ENCODE data around the gene SLC43A3. TPM values are rescaled to one million over a fixed set of nuclear protein-coding genes. Genes with fewer than 3 reads are reported as not detected.

The SLC43A3 gene
- total RNA-seq, 2 experiments from 2014 or later = 94.5 to 101 TPM

GRCh38 chr11:57395905-57396623 is 30.9 kb downstream of the SLC43A3 start:
- no peak for DNase-seq
- H3K4me1 Mint-ChIP-seq = peaks cover 4% of the 10 kb centered on the region
- no peak overlapping the region for H3K27ac Mint-ChIP-seq
- H3K36me3 Mint-ChIP-seq (ENCODE audit: low read depth) = no peaks in the 10 kb centered on the region
- POLR2A ChIA-PET = interaction anchor here (0.8 kb wide), 1 partner anchor 30 kb away, joined by 4 read pairs; the partner anchor contains the start of gene SLC43A3
- no peaks in the 10 kb centered on the region for H3K9me3 Mint-ChIP-seq
- no peak overlapping the region for H3K4me3 Mint-ChIP-seq
- H3K27me3 Mint-ChIP-seq = no peaks in the 10 kb centered on the region
- CTCF ChIA-PET = no interaction called here

- no peak overlapping the region for H3K4me3 Mint-ChIP-seq
- no peak for DNase-seq
- H3K27ac Mint-ChIP-seq = no peak overlapping the region
- H3K4me1 Mint-ChIP-seq = peaks cover 5% of the 10 kb centered on the region
- H3K27me3 Mint-ChIP-seq = no peaks in the 10 kb centered on the region
- no peaks in the 10 kb centered on the region for H3K9me3 Mint-ChIP-seq
- no peaks in the 10 kb centered on the region for H3K36me3 Mint-ChIP-seq (ENCODE audit: low read depth)
- ChIA-PET CTCF (interaction anchor here (1.1 kb wide), 2 partner anchors 44 to 64 kb away, joined by 5 read pairs; no protein-coding TSS in a partner anchor), POLR2A (interaction anchor here (1.0 kb wide), 1 partner anchor 9 kb away, joined by 3 read pairs; no protein-coding TSS in a partner anchor)
Measured at GRCh38 chr11:57394203-57394965, 32.5 kb downstream of the SLC43A3 start.

- Mint-ChIP-seq H3K27ac (no peak overlapping the region), H3K36me3 (ENCODE audit: low read depth) (no peaks in the 10 kb centered on the region), H3K9me3 (no peaks in the 10 kb centered on the region), H3K4me1 (peaks cover 5% of the 10 kb centered on the region), H3K4me3 (no peak overlapping the region), H3K27me3 (no peaks in the 10 kb centered on the region)
- CTCF ChIA-PET = no interaction called here
- POLR2A ChIA-PET = no interaction called here
- DNase-seq = no peak
Measured at GRCh38 chr11:57392763-57393105, 34.2 kb downstream of the SLC43A3 start.

GRCh38 chr11:57392066-57392762 is 34.7 kb downstream of the SLC43A3 start:
- Mint-ChIP-seq H3K27me3 (no peaks in the 10 kb centered on the region), H3K9me3 (no peaks in the 10 kb centered on the region), H3K4me3 (no peak overlapping the region), H3K27ac (no peak overlapping the region), H3K4me1 (peaks cover 5% of the 10 kb centered on the region), H3K36me3 (ENCODE audit: low read depth) (no peaks in the 10 kb centered on the region)
- DNase-seq = no peak
- CTCF ChIA-PET = no interaction called here
- POLR2A ChIA-PET = no interaction called here

GRCh38 chr11:57391539-57391938 is 35.4 kb downstream of the SLC43A3 start:
- Mint-ChIP-seq H3K4me1 (peaks cover 5% of the 10 kb centered on the region), H3K36me3 (ENCODE audit: low read depth) (no peaks in the 10 kb centered on the region), H3K4me3 (no peak overlapping the region), H3K27ac (no peak overlapping the region), H3K9me3 (no peaks in the 10 kb centered on the region), H3K27me3 (no peaks in the 10 kb centered on the region)
- no peak for DNase-seq
- ChIA-PET POLR2A (no interaction called here), CTCF (no interaction called here)

GRCh38 chr11:57391111-57391510 is 35.8 kb downstream of the SLC43A3 start:
- POLR2A ChIA-PET = no interaction called here
- peaks cover 5% of the 10 kb centered on the region for H3K4me1 Mint-ChIP-seq

GRCh38 chr11:57390535-57390934 is 36.4 kb downstream of the SLC43A3 start, which contains the start of gene PRG2:
PRG2 (minus strand) TSS chr11:57390650; CDS start chr11:57389944, 706 bp downstream.
- CTCF ChIA-PET = no interaction called here
- DNase-seq = no peak
- H3K9me3 Mint-ChIP-seq = no peaks in the 10 kb centered on the region
- H3K36me3 Mint-ChIP-seq (ENCODE audit: low read depth) = no peaks in the 10 kb centered on the region
- H3K4me1 Mint-ChIP-seq = peaks cover 5% of the 10 kb centered on the region
- no peaks in the 10 kb centered on the region for H3K27me3 Mint-ChIP-seq
- POLR2A ChIA-PET = no interaction called here
- no peak within 1 kb of the TSS for H3K27ac Mint-ChIP-seq
- H3K4me3 Mint-ChIP-seq = no peak within 1 kb of the TSS

More at GRCh38 chr11:57391111-57391510, 35.8 kb downstream of the SLC43A3 start:
- Mint-ChIP-seq H3K36me3 (ENCODE audit: low read depth) (no peaks in the 10 kb centered on the region), H3K27ac (no peak overlapping the region), H3K4me3 (no peak overlapping the region), H3K27me3 (no peaks in the 10 kb centered on the region), H3K9me3 (no peaks in the 10 kb centered on the region)
- CTCF ChIA-PET = no interaction called here
- no peak for DNase-seq

- Mint-ChIP-seq H3K4me1 (peaks cover 5% of the 10 kb centered on the region), H3K4me3 (no peak overlapping the region), H3K36me3 (ENCODE audit: low read depth) (no peaks in the 10 kb centered on the region), H3K27me3 (peaks cover 3% of the 10 kb centered on the region), H3K9me3 (no peaks in the 10 kb centered on the region), H3K27ac (no peak overlapping the region)
- DNase-seq = no peak
- ChIA-PET CTCF (no interaction called here), POLR2A (no interaction called here)
Measured at GRCh38 chr11:57387289-57388030, 39.5 kb downstream of the SLC43A3 start.

- H3K9me3 Mint-ChIP-seq = no peaks in the 10 kb centered on the region
- H3K36me3 Mint-ChIP-seq (ENCODE audit: low read depth) = no peaks in the 10 kb centered on the region
- peaks cover 3% of the 10 kb centered on the region for H3K27me3 Mint-ChIP-seq
- ChIA-PET POLR2A (no interaction called here), CTCF (no interaction called here)
- no peak overlapping the region for H3K4me3 Mint-ChIP-seq
- H3K27ac Mint-ChIP-seq = no peak overlapping the region
- no peak for DNase-seq
- H3K4me1 Mint-ChIP-seq = peaks cover 4% of the 10 kb centered on the region
Measured at GRCh38 chr11:57386178-57386940, 40.6 kb downstream of the SLC43A3 start.

GRCh38 chr11:57380975-57381374 is 45.9 kb downstream of the SLC43A3 start, which contains the start of gene PRG3:
PRG3 (minus strand) TSS chr11:57381150; CDS start chr11:57380708, 442 bp downstream.
- CTCF ChIA-PET = no interaction called here
- Mint-ChIP-seq H3K27ac (no peak within 1 kb of the TSS), H3K9me3 (no peaks in the 10 kb centered on the region), H3K4me1 (no peaks in the 10 kb centered on the region), H3K4me3 (no peak within 1 kb of the TSS), H3K36me3 (ENCODE audit: low read depth) (no peaks in the 10 kb centered on the region), H3K27me3 (peaks cover 5% of the 10 kb centered on the region)
- POLR2A ChIA-PET = no interaction called here
- DNase-seq = no peak

GRCh38 chr11:57379732-57380131 is 47.2 kb downstream of the SLC43A3 start:
- Mint-ChIP-seq H3K4me3 (no peak overlapping the region), H3K27me3 (peaks cover 5% of the 10 kb centered on the region), H3K9me3 (no peaks in the 10 kb centered on the region), H3K4me1 (no peaks in the 10 kb centered on the region), H3K36me3 (ENCODE audit: low read depth) (no peaks in the 10 kb centered on the region), H3K27ac (no peak overlapping the region)
- POLR2A ChIA-PET = no interaction called here
- no peak for DNase-seq
- CTCF ChIA-PET = no interaction called here

- CTCF ChIA-PET = interaction anchor here (1.2 kb wide), 1 partner anchor 115 kb away, joined by 4 read pairs; no protein-coding TSS in a partner anchor
- H3K36me3 Mint-ChIP-seq (ENCODE audit: low read depth) = no peaks in the 10 kb centered on the region
- POLR2A ChIA-PET = no interaction called here
- peaks cover 2% of the 10 kb centered on the region for H3K27me3 Mint-ChIP-seq
- no peak overlapping the region for H3K27ac Mint-ChIP-seq
- no peak overlapping the region for H3K4me3 Mint-ChIP-seq
- no peak for DNase-seq
- no peaks in the 10 kb centered on the region for H3K9me3 Mint-ChIP-seq
- H3K4me1 Mint-ChIP-seq = no peaks in the 10 kb centered on the region
Measured at GRCh38 chr11:57378186-57378585, 48.7 kb downstream of the SLC43A3 start.
